HG03442 (cell line): ENCODE measurements around the gene GRK2.
"Not testable (repeated sequence)": the region's sequence is repeated elsewhere in the genome, so short reads cannot be mapped to it uniquely, and the experiment has no call there.

Source experiments
- ATAC-seq: cut with Tn5 transposase; IDR thresholded peaks from one replicate; pipeline ENCODE4 v1.9.1; 2021; ENCODE audit warnings: mild to moderate bottlenecking, moderate library complexity; ENCODE audit not compliant: unreplicated experiment

The GRK2 gene

GRCh38 chr11:67310246-67311050 lies 44.2 kb downstream of the GRK2 start:
- ATAC-seq = no peak

- no peak for ATAC-seq
These were observed 44.8 kb downstream of the GRK2 start for GRCh38 chr11:67311051-67311555.

GRCh38 chr11:67311556-67312082 lies 45.3 kb downstream of the GRK2 start:
- ATAC-seq = no peak

- ATAC-seq = no peak
These were observed 46.1 kb downstream of the GRK2 start for GRCh38 chr11:67312187-67313021.

- no peak for ATAC-seq
These were observed 47.0 kb downstream of the GRK2 start for GRCh38 chr11:67313125-67313890.

- no peak for ATAC-seq
These were observed 47.9 kb downstream of the GRK2 start for GRCh38 chr11:67314218-67314617.

- no peak for ATAC-seq
These were observed 49.1 kb downstream of the GRK2 start for GRCh38 chr11:67315325-67315909.

- no peak for ATAC-seq
These were observed 50.6 kb downstream of the GRK2 start for GRCh38 chr11:67316882-67317204.

GRCh38 chr11:67317205-67317887 lies 51.1 kb downstream of the GRK2 start:
- peak; percentile 81 for ATAC-seq

- peak; percentile 11 for ATAC-seq
These were observed 51.7 kb downstream of the GRK2 start for GRCh38 chr11:67317888-67318555.

GRCh38 chr11:67318876-67319275 lies 52.6 kb downstream of the GRK2 start:
- not testable (repeated sequence) for ATAC-seq

- no peak for ATAC-seq
These were observed 53.7 kb downstream of the GRK2 start for GRCh38 chr11:67320011-67320410.

GRCh38 chr11:67320691-67321090 lies 54.4 kb downstream of the GRK2 start:
- no peak for ATAC-seq

GRCh38 chr11:67321313-67321871 lies 55.1 kb downstream of the GRK2 start:
- no peak for ATAC-seq

GRCh38 chr11:67322049-67322448 lies 55.8 kb downstream of the GRK2 start:
- ATAC-seq = no peak

GRCh38 chr11:67323526-67323925 lies 57.3 kb downstream of the GRK2 start:
- no peak for ATAC-seq

GRCh38 chr11:67332081-67332691 lies 65.9 kb downstream of the GRK2 start:
- ATAC-seq = no peak
